Measurements from ENCODE around the gene ZNF497. TPM values are rescaled to one million over a fixed set of nuclear protein-coding genes. Genes with fewer than 3 reads are reported as not detected.

Gene ZNF497
- total RNA-seq, 1 experiment from 2014 or later, result 1.7 TPM

GRCh38 chr19:58305065-58305931 is 57.3 kb downstream of the ZNF497 start, which contains the start of gene ERVK3-1 (continued):
- no peak for TF ChIP-seq ZNF396 (CRISPR knock-in tag; IDR thresholded peaks at IDR 0.05; ENCODE audit: borderline replicate concordance)
- TF ChIP-seq ATF3 (CRISPR knock-in tag; conservative IDR thresholded peaks at IDR 0.05), result no peak
- TF ChIP-seq ZNF232 (CRISPR knock-in tag; IDR thresholded peaks at IDR 0.05), result peak; percentile 75; the same call in 1 of the 2 replicates
- TF ChIP-seq MAX (CRISPR knock-in tag; IDR thresholded peaks at IDR 0.05), result peak; percentile 90
- no peak for TF ChIP-seq EMX1 (CRISPR knock-in tag; IDR thresholded peaks at IDR 0.05)
- TF ChIP-seq PREB (CRISPR knock-in tag; IDR thresholded peaks at IDR 0.05; ENCODE audit: borderline replicate concordance), result no peak
- TF ChIP-seq SMAD3 (CRISPR knock-in tag; IDR thresholded peaks at IDR 0.05; ENCODE audit: borderline replicate concordance), result peak; percentile 50; the same call in 1 of the 2 replicates
- peak; percentile 71 for TF ChIP-seq USF2 (CRISPR knock-in tag; IDR thresholded peaks at IDR 0.05)
- 0 out of 2 replicates have a peak, but pooled peaks have one; percentile 61 for TF ChIP-seq NFATC4 (CRISPR knock-in tag; IDR thresholded peaks at IDR 0.05)
- no peak for TF ChIP-seq ZNF138 (CRISPR knock-in tag; conservative IDR thresholded peaks at IDR 0.05)
- TF ChIP-seq CREM (CRISPR knock-in tag; IDR thresholded peaks at IDR 0.05), result peak; percentile 76; the same call in 1 of the 2 replicates
- TF ChIP-seq NR1H2 (CRISPR knock-in tag; IDR thresholded peaks at IDR 0.05), result no peak
- no peak for TF ChIP-seq E2F1 (CRISPR knock-in tag; IDR thresholded peaks at IDR 0.05)
- TF ChIP-seq ZNF532 (CRISPR knock-in tag; IDR thresholded peaks at IDR 0.05; ENCODE audit: borderline replicate concordance), result no peak
- no peak for TF ChIP-seq ATF6 (CRISPR knock-in tag; IDR thresholded peaks at IDR 0.05)
- TF ChIP-seq TEAD1 (CRISPR knock-in tag; IDR thresholded peaks at IDR 0.05), result peak; percentile 86
- TF ChIP-seq KAT7 (CRISPR knock-in tag; IDR thresholded peaks at IDR 0.05; ENCODE audit: borderline replicate concordance), result no peak
- TF ChIP-seq TP53 (CRISPR knock-in tag; IDR thresholded peaks at IDR 0.05), result no peak
- no peak for TF ChIP-seq TEAD4 (CRISPR knock-in tag; IDR thresholded peaks at IDR 0.05)
- TF ChIP-seq GTF2I (CRISPR knock-in tag; conservative IDR thresholded peaks at IDR 0.05), result no peak
- TF ChIP-seq ZNF671 (CRISPR knock-in tag; IDR thresholded peaks at IDR 0.05), result no peak
- no peak for TF ChIP-seq STAT6 (CRISPR knock-in tag; conservative IDR thresholded peaks at IDR 0.05; ENCODE audit: low read depth)
- TF ChIP-seq GRHL2 (CRISPR knock-in tag; IDR thresholded peaks at IDR 0.05; ENCODE audit: insufficient replicate concordance, severe bottlenecking), result no peak
- TF ChIP-seq ZNF317 (CRISPR knock-in tag; IDR thresholded peaks at IDR 0.05; ENCODE audit: borderline replicate concordance, low read depth), result no peak
- TF ChIP-seq ETV6 (CRISPR knock-in tag; IDR thresholded peaks at IDR 0.05), result peak; percentile 87
